NB4 (cell line): Measurements from ENCODE around the gene UHRF2.

Experiments used
- CTCF ChIP-seq: IDR thresholded peaks from one replicate; pipeline ENCODE4 v1.5.1; 2012; ENCODE audit warnings: low read depth, low read length
- MYC ChIP-seq: IDR thresholded peaks from 2 replicates; pipeline ENCODE4 v1.6.1; 2011; ENCODE audit warnings: low read depth, low read length
- POLR2A ChIP-seq: IDR thresholded peaks from 2 replicates; pipeline ENCODE4 v1.6.1; 2011; ENCODE audit warnings: mild to moderate bottlenecking; ENCODE audit not compliant: insufficient read length; ENCODE audit errors: extremely low read depth

GRCh38 chr9:6538666-6539071 lies 125.7 kb downstream of the UHRF2 start:
- no peak for TF ChIP-seq CTCF
- TF ChIP-seq POLR2A, result no peak
- TF ChIP-seq MYC, result no peak
